Stomach smooth muscle (tissue), 2 donors: ENCODE data around the gene USP31.

Experiments
- H3K27ac ChIP-seq: one replicate; pipeline ENCODE4 v1.7.0; 2013; ENCODE audit warnings: mild to moderate bottlenecking, low read length, inconsistent platforms
- H3K27me3 ChIP-seq, 2 donors: one replicate each; pipeline ENCODE4 v1.7.0; 2013; ENCODE audit warnings: low read length in 2 of 2; ENCODE audit not compliant: insufficient read depth in 2 of 2, control insufficient read depth in 1 of 2
- H3K36me3 ChIP-seq, 2 donors: one replicate each; pipeline ENCODE4 v1.7.0; 2013; ENCODE audit warnings: low read length in 2 of 2; ENCODE audit not compliant: control insufficient read depth in 2 of 2, insufficient read depth in 2 of 2
- H3K4me1 ChIP-seq: one replicate; pipeline ENCODE4 v1.7.0; 2013; ENCODE audit warnings: low read length; ENCODE audit not compliant: control insufficient read depth, insufficient read depth
- H3K4me3 ChIP-seq, 2 donors: one replicate each; pipeline ENCODE4 v1.7.0; 2013; ENCODE audit warnings: low read length in 2 of 2
- H3K9ac ChIP-seq, 2 donors: one replicate each; pipeline ENCODE4 v1.7.0; 2013; ENCODE audit warnings: low read length in 2 of 2, mild to moderate bottlenecking in 1 of 2
- H3K9me3 ChIP-seq, 2 donors: one replicate each; pipeline ENCODE4 v1.7.0; 2013; ENCODE audit warnings: low read length in 2 of 2; ENCODE audit not compliant: control insufficient read depth in 2 of 2
- donor health status: healthy.
- donor health status: Pancreatic carcinoma.

The USP31 gene

DNA sequence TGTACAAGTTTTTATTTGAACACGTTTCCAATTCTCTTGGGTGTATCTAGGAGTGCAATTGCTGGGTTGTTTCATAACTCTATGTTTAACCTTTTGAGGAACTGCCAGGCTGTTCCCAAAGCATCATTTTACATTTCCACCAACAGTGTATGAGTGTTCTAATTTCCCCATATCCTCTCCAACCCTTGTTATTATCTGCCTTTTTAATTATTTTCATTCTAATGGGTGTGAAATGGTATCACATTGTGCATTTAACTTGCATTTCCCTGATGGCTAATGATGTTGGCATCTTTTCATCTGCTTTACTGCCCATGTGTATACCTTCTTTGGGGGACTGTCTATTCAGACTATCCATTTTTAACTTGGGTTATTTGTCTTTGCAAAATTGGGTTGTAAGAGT, 104.2 kb downstream of the USP31 start:
- Histone ChIP-seq H3K4me1 (no peaks in the 10 kb centered on the region), H3K36me3 (no peaks in the 10 kb centered on the region), H3K9ac (no peak overlapping the region), H3K27me3 (peaks cover 0 to under 1% of the 10 kb centered on the region in 2 donors), H3K27ac (no peak overlapping the region), H3K9me3 (no peaks in the 10 kb centered on the region), H3K4me3 (no peak overlapping the region)

DNA sequence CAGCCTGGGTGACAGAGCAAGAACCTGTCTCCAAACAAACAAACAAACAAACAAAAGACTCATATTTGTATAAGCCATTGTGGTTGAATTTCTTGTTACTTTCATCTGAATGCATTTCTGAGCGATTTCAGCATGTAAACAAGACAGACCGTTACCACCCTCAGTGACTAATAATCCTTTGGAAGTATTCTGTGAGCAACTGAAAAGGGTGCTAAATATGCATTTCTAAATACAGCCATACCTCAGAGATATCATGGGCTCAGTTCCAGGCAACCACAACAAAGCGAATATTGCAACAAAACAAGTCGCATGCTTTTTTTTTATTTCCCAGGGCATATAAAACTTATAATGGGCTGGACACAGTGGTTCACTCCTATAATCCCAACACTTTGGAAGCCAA, 109.0 kb downstream of the USP31 start:
- Histone ChIP-seq H3K27me3 (no peaks in the 10 kb centered on the region), H3K9me3 (peaks cover 0 to 7% of the 10 kb centered on the region in 2 donors), H3K4me1 (no peaks in the 10 kb centered on the region), H3K36me3 (no peaks in the 10 kb centered on the region), H3K9ac (no peak overlapping the region), H3K27ac (no peak overlapping the region), H3K4me3 (no peak overlapping the region)

GRCh38 chr16:23039118-23039517, 110.1 kb downstream of the USP31 start:
- no peak overlapping the region for H3K4me3 ChIP-seq
- H3K27ac ChIP-seq, result no peak overlapping the region
- H3K9ac ChIP-seq, result no peak overlapping the region
- H3K4me1 ChIP-seq, result no peaks in the 10 kb centered on the region
- H3K9me3 ChIP-seq, result peaks cover 0 to 14% of the 10 kb centered on the region in 2 donors
- no peaks in the 10 kb centered on the region for H3K27me3 ChIP-seq
- no peaks in the 10 kb centered on the region for H3K36me3 ChIP-seq

DNA sequence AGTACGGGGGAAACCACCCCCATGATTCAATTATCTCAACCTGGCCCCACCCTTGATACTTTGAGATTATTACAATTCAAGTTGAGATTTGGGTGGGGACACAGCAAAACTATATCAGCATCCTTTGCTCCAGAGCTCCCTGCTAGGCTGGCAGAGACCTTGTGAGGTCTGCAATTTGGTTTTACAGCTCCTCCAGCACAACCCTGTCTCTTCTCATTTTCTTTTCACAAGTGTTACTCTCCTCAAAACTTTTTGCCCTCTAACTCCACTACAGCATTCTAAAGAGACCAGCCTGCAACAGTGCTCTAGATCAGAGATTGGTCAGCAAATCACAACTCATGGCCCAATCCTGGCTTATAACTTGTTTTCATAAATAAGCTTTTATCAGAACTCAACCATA, 114.0 kb downstream of the USP31 start:
- Histone ChIP-seq H3K27ac (no peak overlapping the region), H3K27me3 (peaks cover 0 to 2% of the 10 kb centered on the region in 2 donors), H3K9ac (no peak overlapping the region), H3K9me3 (peaks cover 12 to 28% of the 10 kb centered on the region in 2 donors), H3K4me1 (no peaks in the 10 kb centered on the region), H3K4me3 (no peak overlapping the region), H3K36me3 (no peaks in the 10 kb centered on the region)

DNA sequence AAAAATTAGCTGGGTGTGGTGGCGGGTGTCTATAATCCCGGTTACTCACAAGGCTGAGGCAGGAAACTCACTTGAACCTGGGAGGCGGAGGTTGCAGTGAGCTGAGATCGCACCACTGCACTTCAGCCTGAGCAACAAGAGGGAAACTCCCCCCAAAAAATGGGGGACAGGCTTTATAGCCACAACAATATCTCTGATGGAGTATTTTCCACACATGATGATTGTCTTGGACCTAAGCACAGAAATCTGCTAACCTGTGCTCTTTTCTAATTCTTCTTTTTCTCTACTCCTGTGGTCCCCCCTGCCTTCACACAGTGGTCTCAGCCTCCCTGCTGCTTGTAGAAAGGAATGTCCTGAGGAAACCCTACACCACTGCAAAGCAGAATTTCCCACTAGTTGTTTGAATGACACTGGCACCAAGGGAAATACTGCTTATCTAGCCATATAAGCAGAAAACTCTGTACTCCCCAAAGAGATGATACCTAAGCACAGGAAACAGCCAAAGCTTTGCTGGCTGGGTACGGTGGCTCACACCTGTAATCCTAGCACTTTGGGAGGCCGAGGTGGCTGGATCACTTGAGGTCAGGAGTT, 117.6 kb downstream of the USP31 start:
- H3K27me3 ChIP-seq, result peaks cover 0 to 3% of the 10 kb centered on the region in 2 donors

DNA sequence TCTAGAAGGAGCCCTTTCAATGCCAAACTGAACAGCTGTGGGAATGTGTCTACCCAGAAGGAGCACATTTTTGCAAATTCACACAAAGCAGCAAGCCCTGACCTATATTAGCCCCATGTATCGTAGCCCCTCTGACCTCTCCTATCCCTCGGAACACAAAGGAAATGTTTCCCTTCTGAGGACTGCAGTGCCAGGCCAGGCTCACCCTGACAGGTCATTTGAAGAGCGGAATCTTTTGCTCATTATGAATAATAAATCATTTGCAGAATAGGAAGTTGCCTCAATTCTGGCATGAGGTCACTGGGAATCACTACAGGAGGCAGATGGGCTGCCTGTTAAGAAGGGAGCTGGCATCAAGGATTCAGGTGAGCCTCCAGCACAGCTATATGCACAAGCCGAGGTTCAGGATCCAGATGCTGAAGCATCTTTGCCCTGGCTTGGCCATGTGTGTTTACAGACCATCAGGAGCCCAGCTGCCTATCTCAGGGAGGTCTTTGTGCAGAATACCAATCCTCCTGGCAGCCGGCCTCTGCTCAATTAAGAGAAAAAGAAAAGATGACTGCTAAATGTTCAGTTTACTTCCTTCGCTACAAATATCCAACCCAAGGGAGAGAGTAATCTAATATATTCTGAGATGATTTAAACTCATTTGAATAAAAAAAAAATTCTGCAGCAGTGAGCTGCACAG, 119.4 kb downstream of the USP31 start:
- H3K9me3 ChIP-seq, result peaks cover 12 to 21% of the 10 kb centered on the region in 2 donors
- H3K36me3 ChIP-seq, result no peaks in the 10 kb centered on the region
- peaks cover 0 to 3% of the 10 kb centered on the region in 2 donors for H3K27me3 ChIP-seq
- H3K9ac ChIP-seq, result no peak overlapping the region
- H3K27ac ChIP-seq, result no peak overlapping the region
- no peak overlapping the region for H3K4me3 ChIP-seq
- H3K4me1 ChIP-seq, result no peaks in the 10 kb centered on the region

More for the DNA sequence above, 117.6 kb downstream of the USP31 start:
- Histone ChIP-seq H3K27ac (no peak overlapping the region), H3K4me3 (no peak overlapping the region), H3K9me3 (peaks cover 12 to 21% of the 10 kb centered on the region in 2 donors), H3K4me1 (no peaks in the 10 kb centered on the region), H3K9ac (no peak overlapping the region), H3K36me3 (no peaks in the 10 kb centered on the region)

DNA sequence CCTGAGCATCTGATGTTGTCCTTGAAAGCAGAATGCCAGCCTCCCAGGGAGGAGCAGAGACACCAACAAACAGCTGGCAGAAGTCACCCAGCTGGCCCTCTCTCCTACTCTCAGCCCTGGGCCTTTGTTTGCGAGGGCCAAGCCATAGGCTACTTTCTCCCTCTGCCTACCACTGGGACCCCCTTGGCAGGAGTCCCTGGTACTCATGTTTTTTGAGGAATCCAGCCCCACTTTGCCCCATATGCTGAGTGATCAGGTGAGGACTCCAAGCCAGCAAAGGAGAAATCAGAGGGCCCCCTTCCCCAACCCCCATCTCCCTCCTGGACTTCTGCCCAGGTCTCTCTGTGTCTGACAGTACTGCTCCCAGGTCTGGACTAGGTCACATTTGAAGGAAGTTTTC, 121.9 kb downstream of the USP31 start:
- no peaks in the 10 kb centered on the region for H3K36me3 ChIP-seq
- no peaks in the 10 kb centered on the region for H3K4me1 ChIP-seq
- no peak overlapping the region for H3K9ac ChIP-seq
- peaks cover 0 to 2% of the 10 kb centered on the region in 2 donors for H3K9me3 ChIP-seq
- peaks cover 1 to 3% of the 10 kb centered on the region in 2 donors for H3K27me3 ChIP-seq
- no peak overlapping the region for H3K4me3 ChIP-seq
- H3K27ac ChIP-seq, result no peak overlapping the region

DNA sequence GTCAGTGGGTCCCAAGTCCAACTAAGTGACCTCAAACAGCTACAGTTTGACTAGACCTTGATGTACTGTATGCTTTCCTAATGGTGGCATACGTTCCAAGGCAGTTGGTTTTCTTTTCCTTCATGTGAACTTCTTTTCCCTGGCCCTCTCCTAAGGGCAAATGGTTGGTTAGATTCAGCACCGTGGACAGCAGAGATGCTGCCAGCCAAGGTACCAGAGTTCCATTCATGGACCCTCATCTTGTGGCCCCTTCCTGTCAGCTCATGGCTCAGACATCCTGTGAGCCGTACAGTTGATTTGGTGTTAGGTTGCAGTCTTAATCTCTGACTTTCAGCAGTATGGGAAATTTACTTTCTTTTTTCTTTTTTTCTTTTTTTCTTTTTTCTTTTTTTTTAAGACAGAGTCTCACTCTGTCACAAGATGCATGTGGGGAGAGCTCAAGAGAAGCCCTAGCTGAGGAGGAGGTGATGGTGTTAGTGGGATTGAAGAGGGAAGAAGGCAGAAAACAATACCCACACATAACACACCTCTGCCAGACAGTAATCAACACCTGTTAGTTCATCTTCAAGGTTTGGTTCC, 122.4 kb downstream of the USP31 start:
- Histone ChIP-seq H3K27ac (no peak overlapping the region), H3K9ac (no peak overlapping the region)

DNA sequence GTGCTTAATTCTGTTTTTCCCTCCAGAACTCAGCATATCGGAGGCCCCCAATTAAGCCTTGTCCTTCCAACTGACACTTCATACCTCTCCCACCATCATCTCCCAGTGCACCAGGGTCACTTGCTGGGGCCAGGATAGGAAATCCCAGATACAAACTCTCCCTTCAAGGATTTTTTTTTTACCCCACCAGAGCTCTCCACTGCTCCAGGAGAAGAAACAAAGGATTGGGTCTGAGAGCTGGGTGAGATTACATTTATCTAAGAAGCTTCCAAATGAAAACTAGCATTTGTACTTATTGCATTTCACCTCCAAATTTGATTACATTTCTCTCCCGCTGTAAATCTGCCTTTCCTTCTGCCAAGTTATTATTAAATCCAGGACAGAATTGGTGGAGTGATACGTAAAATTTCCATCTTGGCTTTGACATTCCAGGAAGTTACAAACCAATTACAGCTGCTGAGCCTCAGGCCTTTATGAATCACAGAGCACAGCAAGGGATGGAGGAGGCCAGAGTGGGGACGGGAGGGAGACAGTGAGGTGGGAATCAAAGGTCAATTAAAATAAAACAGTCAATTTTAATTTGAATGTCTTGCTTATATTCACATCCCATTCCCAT, 123.5 kb downstream of the USP31 start:
- Histone ChIP-seq H3K4me1 (no peaks in the 10 kb centered on the region), H3K36me3 (no peaks in the 10 kb centered on the region), H3K9ac (no peak overlapping the region), H3K9me3 (no peaks in the 10 kb centered on the region), H3K27ac (no peak overlapping the region), H3K4me3 (no peak overlapping the region), H3K27me3 (peaks cover 2 to 3% of the 10 kb centered on the region in 2 donors)

More for the DNA sequence above, 122.4 kb downstream of the USP31 start:
- no peaks in the 10 kb centered on the region for H3K4me1 ChIP-seq
- no peak overlapping the region for H3K4me3 ChIP-seq
- H3K9me3 ChIP-seq, result no peaks in the 10 kb centered on the region
- H3K27me3 ChIP-seq, result peaks cover 3% of the 10 kb centered on the region in 2 donors
- no peaks in the 10 kb centered on the region for H3K36me3 ChIP-seq

DNA sequence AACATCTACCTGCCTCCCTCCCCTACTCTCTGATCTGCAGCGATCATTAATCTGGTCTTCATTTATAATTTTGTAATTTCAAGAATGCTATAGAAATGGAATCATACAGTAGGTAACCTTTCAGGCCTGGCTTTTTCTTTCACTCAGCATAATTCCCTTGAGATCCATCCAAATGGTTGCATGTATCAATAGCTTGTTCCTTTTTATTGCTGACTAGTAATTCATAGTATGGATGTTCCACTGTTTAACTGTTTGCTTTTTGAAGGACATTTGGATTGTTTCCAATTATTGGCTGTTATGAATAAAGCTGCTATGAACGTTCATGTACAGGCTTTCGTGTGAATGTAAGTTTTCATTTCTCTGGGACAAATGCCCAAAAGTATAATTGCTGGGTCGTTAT, 125.2 kb downstream of the USP31 start:
- Histone ChIP-seq H3K4me3 (no peak overlapping the region), H3K36me3 (no peaks in the 10 kb centered on the region), H3K9ac (no peak overlapping the region), H3K9me3 (no peaks in the 10 kb centered on the region), H3K27ac (no peak overlapping the region), H3K27me3 (peaks cover 2 to 3% of the 10 kb centered on the region in 2 donors), H3K4me1 (no peaks in the 10 kb centered on the region)
